Neural cell (in vitro differentiated cells): Measurements from ENCODE around the gene IWS1. TPM values are rescaled to one million over a fixed set of nuclear protein-coding genes. Genes with fewer than 3 reads are reported as not detected.

Source experiments
- H2AFZ ChIP-seq: fragments of 200-600, 300-800 bp; sonication (generic), shearing (Covaris generic); 2 replicates; pipeline ENCODE4 v1.6.0; 2014; ENCODE audit warnings: low read depth, mild to moderate bottlenecking, antibody characterized with exemption, low read length, moderate library complexity
- H3F3A ChIP-seq: fragments of 200-600 bp; shearing (Covaris generic); 2 replicates; pipeline ENCODE4 v1.6.1; 2016; ENCODE audit warnings: mild to moderate bottlenecking, moderate library complexity, mixed read lengths, antibody characterized with exemption, low read length; ENCODE audit not compliant: insufficient read depth, poor library complexity, severe bottlenecking
- H3K27ac ChIP-seq: fragments of 200-600, 300-800 bp; sonication (generic), shearing (Covaris generic); 2 replicates; pipeline ENCODE4 v1.5.1; 2014; ENCODE audit warnings: mild to moderate bottlenecking, low read length, moderate library complexity
- H3K27me3 ChIP-seq: fragments of 300-800, 200-600 bp; sonication (generic), shearing (Covaris generic); 2 replicates; pipeline ENCODE4 v1.6.0; 2014; ENCODE audit warnings: mild to moderate bottlenecking, low read depth, low read length, moderate library complexity; ENCODE audit not compliant: insufficient read depth
- H3K36me3 ChIP-seq: fragments of 300-800, 200-600 bp; sonication (generic), shearing (Covaris generic); 2 replicates; pipeline ENCODE4 v1.5.1; 2014; ENCODE audit warnings: mild to moderate bottlenecking, antibody characterized with exemption, low read length, moderate library complexity; ENCODE audit not compliant: insufficient read depth
- H3K4me2 ChIP-seq: fragments of 300-800, 200-600 bp; sonication (generic), shearing (Covaris generic); 2 replicates; pipeline ENCODE4 v1.6.0; 2014; ENCODE audit warnings: mild to moderate bottlenecking, low read length
- H3K4me3 ChIP-seq: fragments of 300-800, 200-600 bp; sonication (generic), shearing (Covaris generic); 2 replicates; pipeline ENCODE4 v1.5.1; 2014; ENCODE audit warnings: mild to moderate bottlenecking, low read length, moderate library complexity
- H3K79me2 ChIP-seq: fragments of 200-600 bp; shearing (Covaris generic); replicated peaks from 2 replicates; pipeline ENCODE4 v1.6.0; 2014; ENCODE audit warnings: mild to moderate bottlenecking, low read length, moderate library complexity; ENCODE audit not compliant: insufficient read depth
- H3K9ac ChIP-seq: fragments of 300-800, 200-600 bp; sonication (generic), shearing (Covaris generic); 2 replicates; pipeline ENCODE4 v1.6.1; 2016; ENCODE audit warnings: mild to moderate bottlenecking, low read length, mixed read lengths
- H3K9me2 ChIP-seq: fragments of 200-600 bp; shearing (Covaris generic); 2 replicates; pipeline ENCODE4 v1.6.1; 2016; ENCODE audit warnings: mild to moderate bottlenecking, low read length, mixed read lengths; ENCODE audit not compliant: insufficient read depth
- H3K9me3 ChIP-seq: fragments of 200-600, 300-800 bp; sonication (generic), shearing (Covaris generic); 2 replicates; pipeline ENCODE4 v1.6.1; 2016; ENCODE audit warnings: mild to moderate bottlenecking, mixed run types, low read length, moderate library complexity, mixed read lengths
- H4K20me1 ChIP-seq: fragments of 200-600 bp; shearing (Covaris generic); 2 replicates; pipeline ENCODE4 v1.6.1; 2016; ENCODE audit warnings: mild to moderate bottlenecking, mixed run types; ENCODE audit not compliant: insufficient read depth
- EP300 ChIP-seq: fragments of 450-650 bp; conservative IDR thresholded peaks from 2 replicates; pipeline ENCODE4 v1.6.1; 2014; ENCODE audit warnings: antibody characterized with exemption, mild to moderate bottlenecking, moderate library complexity; ENCODE audit not compliant: poor library complexity, severe bottlenecking
- EZH2 ChIP-seq: fragments of 200-600, 300-800 bp; shearing (Covaris generic), sonication (generic); IDR thresholded peaks from 2 replicates; pipeline ENCODE4 v1.6.1; 2014; ENCODE audit warnings: antibody characterized with exemption, low read length, borderline replicate concordance, mild to moderate bottlenecking; ENCODE audit not compliant: insufficient read depth, poor library complexity, severe bottlenecking
- MXI1 ChIP-seq: fragments of 450-650 bp; conservative IDR thresholded peaks from 2 replicates; pipeline ENCODE4 v1.6.1; 2014; ENCODE audit warnings: antibody characterized with exemption, mild to moderate bottlenecking; ENCODE audit not compliant: poor library complexity, severe bottlenecking
- POLR2AphosphoS5 ChIP-seq: IDR thresholded peaks from 2 replicates; pipeline ENCODE4 v1.6.1; 2012
- RAD21 ChIP-seq: fragments of 450-650 bp; conservative IDR thresholded peaks from 2 replicates; pipeline ENCODE4 v1.6.1; 2014; ENCODE audit warnings: antibody characterized with exemption, mild to moderate bottlenecking, moderate library complexity
- SMC3 ChIP-seq: fragments of 450-650 bp; conservative IDR thresholded peaks from 2 replicates; pipeline ENCODE4 v1.6.1; 2014; ENCODE audit warnings: antibody characterized with exemption, mild to moderate bottlenecking, moderate library complexity; ENCODE audit not compliant: poor library complexity
- TAF1 ChIP-seq: IDR thresholded peaks from 2 replicates; pipeline ENCODE4 v1.6.1; 2012; ENCODE audit warnings: low read depth
- polyA plus RNA-seq: library from polyadenylated mRNA; depleted of rRNA; stranded (reverse); fragments of >200 nt; gene quantifications from 2 replicates; pipeline ENCODE4 v1.2.3, GENCODE V29; 2014
- TF ChIP-seq, protein P1 (sequence below): IDR thresholded peaks from 2 replicates; pipeline ENCODE4 v1.6.1; 2012; ENCODE audit warnings: borderline replicate concordance
- TF ChIP-seq, protein P2 (sequence below): fragments of 450-650 bp; IDR thresholded peaks from 2 replicates; pipeline ENCODE4 v1.5.1; 2014; ENCODE audit warnings: antibody characterized with exemption, mild to moderate bottlenecking, moderate library complexity; ENCODE audit not compliant: poor library complexity, severe bottlenecking

Gene IWS1
- polyA plus RNA-seq, 1 donor from 2014 or later: 49.3 TPM

DNA sequence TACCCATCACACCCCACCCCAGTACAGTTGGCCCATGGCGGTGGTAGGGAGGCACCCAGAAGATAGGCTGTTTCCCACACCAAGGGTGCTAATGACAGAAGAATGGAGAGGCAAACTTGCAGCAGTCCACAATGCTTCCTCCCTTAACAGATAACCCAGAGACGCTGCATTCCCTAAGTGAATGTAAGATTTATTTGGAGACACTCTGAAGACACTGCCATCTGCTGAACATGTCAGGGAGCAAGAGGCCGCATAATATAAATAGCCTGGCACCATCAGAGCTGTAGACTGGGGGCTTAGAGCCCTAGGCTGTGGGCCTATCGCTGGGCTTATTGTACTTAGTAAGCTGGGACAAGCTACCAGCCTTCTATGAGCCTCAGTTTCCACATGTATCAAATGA is 2.2 kb upstream of the IWS1 start:
- no peak overlapping the region for H3K9ac ChIP-seq
- TF ChIP-seq MXI1 (no peak), EZH2 (no peak), POLR2AphosphoS5 (no peak), TAF1 (no peak), RAD21 (no peak), EP300 (no peak), SMC3 (no peak)
- TF ChIP-seq, protein P1, sequence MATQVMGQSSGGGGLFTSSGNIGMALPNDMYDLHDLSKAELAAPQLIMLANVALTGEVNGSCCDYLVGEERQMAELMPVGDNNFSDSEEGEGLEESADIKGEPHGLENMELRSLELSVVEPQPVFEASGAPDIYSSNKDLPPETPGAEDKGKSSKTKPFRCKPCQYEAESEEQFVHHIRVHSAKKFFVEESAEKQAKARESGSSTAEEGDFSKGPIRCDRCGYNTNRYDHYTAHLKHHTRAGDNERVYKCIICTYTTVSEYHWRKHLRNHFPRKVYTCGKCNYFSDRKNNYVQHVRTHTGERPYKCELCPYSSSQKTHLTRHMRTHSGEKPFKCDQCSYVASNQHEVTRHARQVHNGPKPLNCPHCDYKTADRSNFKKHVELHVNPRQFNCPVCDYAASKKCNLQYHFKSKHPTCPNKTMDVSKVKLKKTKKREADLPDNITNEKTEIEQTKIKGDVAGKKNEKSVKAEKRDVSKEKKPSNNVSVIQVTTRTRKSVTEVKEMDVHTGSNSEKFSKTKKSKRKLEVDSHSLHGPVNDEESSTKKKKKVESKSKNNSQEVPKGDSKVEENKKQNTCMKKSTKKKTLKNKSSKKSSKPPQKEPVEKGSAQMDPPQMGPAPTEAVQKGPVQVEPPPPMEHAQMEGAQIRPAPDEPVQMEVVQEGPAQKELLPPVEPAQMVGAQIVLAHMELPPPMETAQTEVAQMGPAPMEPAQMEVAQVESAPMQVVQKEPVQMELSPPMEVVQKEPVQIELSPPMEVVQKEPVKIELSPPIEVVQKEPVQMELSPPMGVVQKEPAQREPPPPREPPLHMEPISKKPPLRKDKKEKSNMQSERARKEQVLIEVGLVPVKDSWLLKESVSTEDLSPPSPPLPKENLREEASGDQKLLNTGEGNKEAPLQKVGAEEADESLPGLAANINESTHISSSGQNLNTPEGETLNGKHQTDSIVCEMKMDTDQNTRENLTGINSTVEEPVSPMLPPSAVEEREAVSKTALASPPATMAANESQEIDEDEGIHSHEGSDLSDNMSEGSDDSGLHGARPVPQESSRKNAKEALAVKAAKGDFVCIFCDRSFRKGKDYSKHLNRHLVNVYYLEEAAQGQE: no peak
- TF ChIP-seq, protein P2, sequence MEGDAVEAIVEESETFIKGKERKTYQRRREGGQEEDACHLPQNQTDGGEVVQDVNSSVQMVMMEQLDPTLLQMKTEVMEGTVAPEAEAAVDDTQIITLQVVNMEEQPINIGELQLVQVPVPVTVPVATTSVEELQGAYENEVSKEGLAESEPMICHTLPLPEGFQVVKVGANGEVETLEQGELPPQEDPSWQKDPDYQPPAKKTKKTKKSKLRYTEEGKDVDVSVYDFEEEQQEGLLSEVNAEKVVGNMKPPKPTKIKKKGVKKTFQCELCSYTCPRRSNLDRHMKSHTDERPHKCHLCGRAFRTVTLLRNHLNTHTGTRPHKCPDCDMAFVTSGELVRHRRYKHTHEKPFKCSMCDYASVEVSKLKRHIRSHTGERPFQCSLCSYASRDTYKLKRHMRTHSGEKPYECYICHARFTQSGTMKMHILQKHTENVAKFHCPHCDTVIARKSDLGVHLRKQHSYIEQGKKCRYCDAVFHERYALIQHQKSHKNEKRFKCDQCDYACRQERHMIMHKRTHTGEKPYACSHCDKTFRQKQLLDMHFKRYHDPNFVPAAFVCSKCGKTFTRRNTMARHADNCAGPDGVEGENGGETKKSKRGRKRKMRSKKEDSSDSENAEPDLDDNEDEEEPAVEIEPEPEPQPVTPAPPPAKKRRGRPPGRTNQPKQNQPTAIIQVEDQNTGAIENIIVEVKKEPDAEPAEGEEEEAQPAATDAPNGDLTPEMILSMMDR: no peak

DNA sequence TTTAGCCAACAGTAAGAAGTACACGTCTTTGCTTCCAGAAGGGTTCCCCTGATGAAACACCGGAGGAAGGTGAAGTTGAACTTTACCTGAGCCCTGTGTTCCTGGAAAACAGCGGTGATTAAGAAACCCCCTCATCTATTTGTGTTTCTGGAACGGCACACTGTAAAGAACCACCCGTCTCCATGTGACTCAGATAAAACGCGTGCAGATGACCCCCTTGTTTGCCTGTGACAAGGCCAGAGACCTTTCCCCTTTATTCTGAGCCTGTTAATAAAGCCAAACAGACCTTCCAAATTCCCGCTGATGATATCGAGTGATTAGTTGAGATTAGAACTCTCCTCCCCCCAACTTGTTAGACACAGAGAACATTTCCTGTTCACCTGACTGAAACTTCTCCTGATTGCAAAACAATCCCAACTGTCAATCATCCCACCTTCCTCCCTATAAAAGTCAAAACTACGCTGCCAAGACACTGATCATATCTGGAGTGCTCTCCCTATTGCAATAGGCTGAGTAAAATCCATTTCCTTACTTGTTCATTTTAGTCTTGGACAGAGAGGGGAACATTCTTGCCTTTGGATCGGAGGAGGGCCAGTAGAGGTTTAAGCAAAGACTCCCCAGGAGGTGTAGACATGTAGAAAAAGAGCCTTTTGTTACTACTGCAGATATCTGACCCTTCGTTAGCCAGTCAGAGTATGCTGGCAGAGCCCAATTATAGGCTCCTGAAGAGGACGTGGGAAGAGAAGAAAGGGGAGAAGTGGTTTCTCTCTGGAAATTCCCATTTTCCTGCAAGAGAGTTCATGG is 914 bp upstream of the IWS1 start:
- Histone ChIP-seq H3K79me2 (peaks cover 39% of the 10 kb centered on the region), H3K9ac (peak overlapping the region; percentile 82), H3K4me3 (peak overlapping the region; percentile 94), H3F3A (peaks cover 6% of the 10 kb centered on the region), H3K9me3 (no peaks in the 10 kb centered on the region), H3K36me3 (no peaks in the 10 kb centered on the region), H3K27ac (peak overlapping the region; percentile 87), H3K9me2 (no peaks in the 10 kb centered on the region), H3K4me2 (peak overlapping the region; percentile 59), H3K27me3 (no peaks in the 10 kb centered on the region), H4K20me1 (no peaks in the 10 kb centered on the region), H2AFZ (peak overlapping the region; percentile 84)
- TF ChIP-seq, protein P1: no peak
- TF ChIP-seq EZH2 (no peak), MXI1 (no peak), SMC3 (peak; percentile 27), RAD21 (peak; percentile 38)
- TF ChIP-seq, protein P2: peak; percentile 45

More for the DNA sequence above, 2.2 kb upstream of the IWS1 start:
- Histone ChIP-seq H3F3A (peaks cover 6% of the 10 kb centered on the region), H3K27ac (no peak overlapping the region), H3K27me3 (no peaks in the 10 kb centered on the region), H3K4me3 (no peak overlapping the region), H2AFZ (no peak overlapping the region), H3K9me2 (no peaks in the 10 kb centered on the region), H3K4me2 (no peak overlapping the region), H3K79me2 (peaks cover 26% of the 10 kb centered on the region), H3K9me3 (no peaks in the 10 kb centered on the region), H3K36me3 (no peaks in the 10 kb centered on the region), H4K20me1 (no peaks in the 10 kb centered on the region)
